CD4-positive, alpha-beta T cell treated with Interleukin-12 subunit alpha and Interleukin-12 subunit beta, for 1 hour (primary cell): ENCODE data around the gene HIVEP1.

ENCODE experiments used
- DNase-seq: peaks from one replicate; pipeline ENCODE4 v3.0.0-alpha.2; 2020

The HIVEP1 gene

GRCh38 chr6:11996751-11997150, 15.4 kb upstream of the HIVEP1 start:
- DNase-seq, result no peak

- DNase-seq, result no peak
Measured at GRCh38 chr6:11999246-11999645, 12.9 kb upstream of the HIVEP1 start.

- no peak for DNase-seq
Measured at GRCh38 chr6:12000174-12000573, 11.9 kb upstream of the HIVEP1 start.

GRCh38 chr6:12001004-12001705, 11.0 kb upstream of the HIVEP1 start:
- no peak for DNase-seq

- no peak for DNase-seq
Measured at GRCh38 chr6:12001706-12002435, 10.2 kb upstream of the HIVEP1 start.

- no peak for DNase-seq
Measured at GRCh38 chr6:12007473-12007872, 4.6 kb upstream of the HIVEP1 start.

GRCh38 chr6:12007887-12008286, 4.2 kb upstream of the HIVEP1 start:
- no peak for DNase-seq

- DNase-seq, result peak; percentile 91
Measured at GRCh38 chr6:12008366-12009179, 3.5 kb upstream of the HIVEP1 start.

- no peak for DNase-seq
Measured at GRCh38 chr6:12009180-12009685, 2.9 kb upstream of the HIVEP1 start.

GRCh38 chr6:12009876-12010634, 2.1 kb upstream of the HIVEP1 start:
- DNase-seq, result no peak

- DNase-seq, result no peak
Measured at GRCh38 chr6:12010635-12011275, 1.4 kb upstream of the HIVEP1 start.

- DNase-seq, result peak; percentile 97
Measured at GRCh38 chr6:12011276-12012037, 655 bp upstream of the HIVEP1 start.

GRCh38 chr6:12012558-12013306, 620 bp downstream of the HIVEP1 start:
- peak; percentile 81 for DNase-seq

- DNase-seq, result no peak
Measured at GRCh38 chr6:12013307-12013719, 1.2 kb downstream of the HIVEP1 start.

GRCh38 chr6:12014027-12014872, 2.1 kb downstream of the HIVEP1 start:
- no peak for DNase-seq

- DNase-seq, result no peak
Measured at GRCh38 chr6:12014873-12015149, 2.7 kb downstream of the HIVEP1 start.

GRCh38 chr6:12017263-12017662, 5.2 kb downstream of the HIVEP1 start:
- DNase-seq, result peak; percentile 26

- no peak for DNase-seq
Measured at GRCh38 chr6:12017876-12018401, 5.8 kb downstream of the HIVEP1 start.

- DNase-seq, result no peak
Measured at GRCh38 chr6:12020187-12020791, 8.2 kb downstream of the HIVEP1 start.
